Right atrium auricular region (tissue), 2 donors: ENCODE data around the gene ENO3. TPM values are rescaled to one million over a fixed set of nuclear protein-coding genes. Genes with fewer than 3 reads are reported as not detected.
A peak's percentile ranks its signal among the peaks of the same experiment; 100 is the strongest.

Experiments
- DNase-seq: peaks from one replicate; pipeline ENCODE4 v3.0.0-alpha.2; 2019; ENCODE audit warnings: low spot score
- H3K27ac ChIP-seq, 2 donors: fragments of 200-600 bp; sonication (generic); 1 replicate in 1 of 2; 2 replicates in 1 of 2; pipeline ENCODE4 v1.5.1; 2016 to 2019
- H3K27me3 ChIP-seq, 2 donors: fragments of 200-600 bp; sonication (generic); one replicate each; pipeline versions ENCODE4 v1.5.1 to v1.6.0; 2017 to 2019
- H3K36me3 ChIP-seq: fragments of 200-600 bp; sonication (generic); one replicate; pipeline ENCODE4 v1.5.1; 2016
- H3K4me1 ChIP-seq, 2 donors: fragments of 200-600 bp; sonication (generic); one replicate each; pipeline versions ENCODE4 v1.5.1 to v1.6.0; 2017 to 2019
- H3K4me3 ChIP-seq, 2 donors: fragments of 200-600 bp; sonication (generic); 1 replicate in 1 of 2; 2 replicates in 1 of 2; pipeline ENCODE4 v1.5.1; 2017 to 2019; ENCODE audit warnings: mild to moderate bottlenecking in 1 of 2, moderate library complexity in 1 of 2
- H3K9me3 ChIP-seq, 2 donors: fragments of 200-600 bp; sonication (generic); one replicate each; pipeline ENCODE4 v1.5.1; 2019
- CTCF ChIP-seq, 2 donors: fragments of 200-600 bp; sonication (generic); IDR thresholded peaks; one replicate each; pipeline ENCODE4 v1.5.1; 2019; ENCODE audit warnings: antibody characterized with exemption in 2 of 2
- total RNA-seq, 2 donors: library from RNA; depleted of rRNA; stranded (reverse); fragments of >200 nt; gene quantifications; one replicate each; pipeline ENCODE4 v1.1.0, GENCODE V29; 2016

The ENO3 gene
- total RNA-seq, 2 donors from 2014 or later: 235 to 563 TPM

DNA sequence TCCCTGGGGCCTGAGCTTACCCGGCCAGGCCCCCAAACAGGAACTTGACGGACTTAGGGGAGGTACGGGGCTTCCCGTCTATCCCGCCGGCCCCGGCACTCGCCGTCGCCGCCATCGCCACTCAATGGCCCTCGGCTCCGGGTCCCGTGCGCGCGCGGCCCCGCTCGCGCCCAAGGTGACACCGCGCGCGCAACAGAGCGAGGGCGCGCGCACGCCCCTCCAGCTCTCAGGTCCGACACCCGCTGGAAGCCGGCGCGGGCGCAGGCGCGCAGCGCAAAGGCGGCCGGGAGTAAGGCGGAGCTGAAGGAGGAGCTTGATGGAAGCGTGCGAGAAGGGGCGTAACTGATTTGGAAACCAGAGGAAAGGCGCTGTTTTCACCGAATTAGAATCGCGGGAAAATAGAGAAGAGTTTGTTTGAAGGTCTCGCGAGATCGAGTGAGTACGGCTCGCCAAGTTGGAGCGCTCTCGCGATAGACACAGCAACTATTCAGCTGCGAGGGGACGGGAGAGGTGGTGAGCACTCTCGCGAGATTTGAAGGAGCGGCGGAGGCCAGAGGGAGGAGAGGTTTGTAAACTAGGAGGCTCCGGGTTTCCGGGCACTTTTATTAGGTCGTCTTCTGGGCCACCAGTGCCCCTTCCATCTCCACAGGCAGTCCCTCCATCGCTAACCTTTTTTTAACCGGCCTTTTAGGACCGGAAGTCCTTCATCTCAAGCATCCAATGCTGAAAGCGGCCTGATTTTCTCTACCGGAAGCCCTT lies 10.9 kb upstream of the ENO3 start, which contains the start of the genes RNF167 and SLC25A11:
Gene RNF167, plus strand, starts transcription at position 473 of the 759 bp plus-strand sequence. CDS start 642 bp downstream, outside the sequence.
Gene SLC25A11, minus strand, starts transcription at position 251 of the 759 bp plus-strand sequence. Its CDS starts 136 bp downstream, at position 115.
- H3K4me3 ChIP-seq: peak within 1 kb of the TSS; percentile 91
- H3K27me3 ChIP-seq: no peaks in the 10 kb centered on the region
- DNase-seq: peak; percentile 98
- peaks cover 49% of the 10 kb centered on the region for H3K36me3 ChIP-seq
- H3K4me1 ChIP-seq: peaks cover 3 to 54% of the 10 kb centered on the region in 2 donors
- H3K9me3 ChIP-seq: no peaks in the 10 kb centered on the region
- TF ChIP-seq CTCF (IDR thresholded peaks at IDR 0.05): peak in 1 of 2 donors; percentile 30
- H3K27ac ChIP-seq: peak within 1 kb of the TSS; percentile 92 to 96

- Histone ChIP-seq H3K4me1 (peaks cover 3 to 61% of the 10 kb centered on the region in 2 donors), H3K36me3 (peaks cover 57% of the 10 kb centered on the region)
- DNase-seq: no peak
Measured at GRCh38 chr17:4940555-4941318, 10.2 kb upstream of the ENO3 start.

GRCh38 chr17:4941319-4941610 lies 9.7 kb upstream of the ENO3 start:
- H3K27ac ChIP-seq: peak overlapping the region in 1 of 2 donors; percentile 96
- peaks cover 3 to 66% of the 10 kb centered on the region in 2 donors for H3K4me1 ChIP-seq

More at GRCh38 chr17:4940555-4941318, 10.2 kb upstream of the ENO3 start:
- H3K27ac ChIP-seq: peak overlapping the region; percentile 92 to 96
- no peak for TF ChIP-seq CTCF (IDR thresholded peaks at IDR 0.05)
- H3K9me3 ChIP-seq: no peaks in the 10 kb centered on the region
- H3K27me3 ChIP-seq: no peaks in the 10 kb centered on the region
- H3K4me3 ChIP-seq: peak overlapping the region; percentile 91

DNA sequence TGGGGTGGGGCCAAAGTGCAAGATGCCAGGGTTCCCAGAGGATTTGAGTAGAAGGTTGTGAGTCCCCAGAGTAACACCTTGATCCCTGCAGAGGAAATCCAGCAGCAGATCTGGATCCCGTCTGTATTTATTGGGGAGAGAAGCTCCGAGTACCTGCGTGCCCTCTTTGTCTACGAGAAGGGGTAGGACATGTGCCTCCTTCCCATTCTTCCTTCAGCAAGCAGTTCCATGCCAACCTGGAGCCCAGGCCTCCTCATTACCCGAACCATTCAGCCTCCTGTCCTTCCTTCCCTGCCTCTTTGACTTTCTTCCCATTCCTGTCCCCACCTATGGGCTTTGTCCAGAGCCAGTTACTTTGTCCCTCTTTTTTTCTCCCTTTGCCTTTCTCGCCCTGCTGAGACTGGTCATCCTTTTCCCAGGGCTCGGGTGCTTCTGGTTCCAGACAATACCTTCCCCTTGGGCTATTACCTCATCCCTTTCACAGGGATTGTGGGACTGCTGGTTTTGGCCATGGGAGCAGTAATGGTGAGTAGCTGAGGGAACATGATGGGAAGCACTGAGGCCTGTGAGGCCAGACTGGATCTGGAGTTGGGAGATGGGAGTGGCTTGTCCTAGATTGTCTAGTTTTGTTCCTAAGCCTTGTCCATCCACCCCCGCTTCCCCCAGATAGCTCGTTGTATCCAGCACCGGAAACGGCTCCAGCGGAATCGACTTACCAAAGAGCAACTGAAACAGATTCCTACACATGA lies 8.0 kb upstream of the ENO3 start:
- no peak for DNase-seq
- H3K4me1 ChIP-seq: peaks cover 3 to 77% of the 10 kb centered on the region in 2 donors

More at GRCh38 chr17:4941319-4941610, 9.7 kb upstream of the ENO3 start:
- TF ChIP-seq CTCF (IDR thresholded peaks at IDR 0.05): no peak
- peaks cover 60% of the 10 kb centered on the region for H3K36me3 ChIP-seq
- no peaks in the 10 kb centered on the region for H3K27me3 ChIP-seq
- DNase-seq: no peak
- H3K9me3 ChIP-seq: no peaks in the 10 kb centered on the region
- peak overlapping the region; percentile 91 for H3K4me3 ChIP-seq

More for the DNA sequence above, 8.0 kb upstream of the ENO3 start:
- Histone ChIP-seq H3K27me3 (no peaks in the 10 kb centered on the region), H3K4me3 (no peak overlapping the region), H3K27ac (peak overlapping the region in 1 of 2 donors; percentile 0), H3K9me3 (no peaks in the 10 kb centered on the region), H3K36me3 (peaks cover 47% of the 10 kb centered on the region)
- TF ChIP-seq CTCF (IDR thresholded peaks at IDR 0.05): no peak
